Right lobe of liver (tissue), 6 donors: Measurements from ENCODE around the gene FAM228A. TPM values are rescaled to one million over a fixed set of nuclear protein-coding genes. Genes with fewer than 3 reads are reported as not detected.

Experiments used
- ATAC-seq, 4 donors: fragments of 200-7000 bp; cut with Tn5 transposase; one replicate each; pipeline ENCODE4 v1.9.1; 2020; ENCODE audit warnings: mild to moderate bottlenecking in 4 of 4, moderate library complexity in 4 of 4
- DNase-seq, 3 donors: peaks; one replicate each; pipeline ENCODE4 v3.0.0-alpha.2; 2020
- H3K27ac ChIP-seq, 3 donors: fragments of 200-600 bp; one replicate each; pipeline ENCODE4 v1.8.0; 2022
- H3K27me3 ChIP-seq, 2 donors: fragments of 200-600 bp; one replicate each; pipeline ENCODE4 v1.8.0; 2022
- H3K36me3 ChIP-seq, 4 donors: fragments of 200-600 bp; sonication (generic) in 1 of 4; one replicate each; pipeline versions ENCODE4 v1.5.1 to v1.8.0; 2017 to 2022; ENCODE audit warnings: control low read depth in 1 of 4
- H3K4me1 ChIP-seq, 4 donors: fragments of 200-600 bp; sonication (generic) in 1 of 4; one replicate each; pipeline versions ENCODE4 v1.5.1 to v1.8.0; 2017 to 2022; ENCODE audit warnings: control low read depth in 1 of 4
- H3K4me3 ChIP-seq, 3 donors: fragments of 200-600 bp; one replicate each; pipeline ENCODE4 v1.8.0; 2022
- H3K9me3 ChIP-seq, 4 donors: fragments of 200-600 bp; sonication (generic) in 1 of 4; one replicate each; pipeline versions ENCODE4 v1.5.1 to v1.8.0; 2017 to 2022; ENCODE audit warnings: control low read depth in 1 of 4
- CTCF ChIP-seq, 4 donors: fragments of 200-600 bp in 3 of 4; fragments of 450-650 bp in 1 of 4; IDR thresholded peaks; one replicate each; pipeline versions ENCODE4 v1.5.1 to v1.8.0; 2016 to 2022; ENCODE audit warnings: antibody characterized with exemption in 4 of 4, mild to moderate bottlenecking in 2 of 4
- POLR2A ChIP-seq: fragments of 450-650 bp; IDR thresholded peaks from one replicate; pipeline ENCODE4 v1.6.1; 2017; ENCODE audit warnings: antibody characterized with exemption, mild to moderate bottlenecking
- WGBS: methylation state at CpG from one replicate; pipeline ENCODE4 v1.1.6; 2018; ENCODE audit warnings: low coverage, low lambda C conversion rate; ENCODE audit not compliant: insufficient coverage; ENCODE audit errors: missing lambda C conversion rate; 5-methylcytosine and 5-hydroxymethylcytosine counted together
- intact Hi-C, 2 donors: fragments of 100-400 bp; cut with DNase I; formaldehyde crosslinking; loops; one replicate each; pipeline versions ENCODE4 v1.11.2 to v1.14.1; 2022
- total RNA-seq, 6 experiments: library from RNA; depleted of rRNA in 2 of 6; stranded (reverse); fragments of >200 nt in 2 of 6; fragmentation: NEBNext Ultra II Directional in 3 of 6; extraction: Animal tissue kit (Norgen Biotek cat#: 25700) in 3 of 6; gene quantifications; one replicate each; pipeline versions ENCODE4 v1.1.0 to v1.2.4, GENCODE V29; 2016 to 2023
- donor health status: DM: no; HTN: yes; CAD: no.
- donor health status: DM: no; HTN: no; CAD: no.
- donor health status: DM: no; HTN: no; CAD: no.
- donor health status: DM: no; HTN: yes; CAD: no.
- donor health status: DM: no; HTN: yes; CAD: no.

Gene FAM228A
- total RNA-seq, 6 experiments from 2014 or later, result 0.12 to 0.22 (median 0.18) TPM; not detected in 3

GRCh38 chr2:24239553-24239952, 64.7 kb downstream of the FAM228A start:
- TF ChIP-seq CTCF (IDR thresholded peaks at IDR 0.05) (no peak), POLR2A (no peak)
- H3K27me3 ChIP-seq, result no peaks in the 10 kb centered on the region
- ATAC-seq (no peak), DNase-seq (no peak)
- 90% methylated on average over 1 of the region's 1 CpG for WGBS
- intact Hi-C loops, result no loop called here
- H3K36me3 ChIP-seq, result peaks cover 0 to 8% (median 1%) of the 10 kb centered on the region in 4 donors
- H3K9me3 ChIP-seq, result no peaks in the 10 kb centered on the region
- H3K27ac ChIP-seq, result no peak overlapping the region
- H3K4me3 ChIP-seq, result no peak overlapping the region
- no peaks in the 10 kb centered on the region for H3K4me1 ChIP-seq

Other genes with a start within 250 kb of the FAM228A start
- 10 to 100 TPM in 1 of 6 experiments, 1 to 10 TPM in 5; 7.5 to 12.1 (median 8.8) TPM for gene ATAD2B, start 247.9 kb upstream of the FAM228A start, total RNA-seq
- 1 to 10 TPM; 4.6 to 7.9 (median 6.2) TPM for gene UBXN2A, start 234.6 kb upstream of the FAM228A start, total RNA-seq
- gene MFSD2B, start 165.0 kb upstream of the FAM228A start, total RNA-seq, result under 1 TPM in 3 of 6 experiments, not detected in 3; 0.07 to 0.62 (median 0.22) TPM
- gene WDCP, start 127.7 kb upstream of the FAM228A start, total RNA-seq, result 1 to 10 TPM; 4.3 to 8.7 (median 5.5) TPM
- 10 to 100 TPM in 1 of 6 experiments, 1 to 10 TPM in 5; 2.4 to 11.0 (median 3.2) TPM for gene FKBP1B, start 125.3 kb upstream of the FAM228A start, total RNA-seq
- 10 to 100 TPM; 32.7 to 70.8 (median 40.3) TPM for gene SF3B6, start 98.7 kb upstream of the FAM228A start, total RNA-seq
- 10 to 100 TPM in 3 of 6 experiments, 1 to 10 TPM in 3; 5.2 to 20.4 (median 9.6) TPM for gene TP53I3, start 90.2 kb upstream of the FAM228A start, total RNA-seq
- under 1 TPM in 4 of 6 experiments, not detected in 2; 0.22 to 0.66 (median 0.30) TPM for gene PFN4, start 51.7 kb upstream of the FAM228A start, total RNA-seq
- gene FAM228B, start 51.6 kb upstream of the FAM228A start, total RNA-seq, result 1 to 10 TPM; 2.8 to 4.6 (median 3.7) TPM
- 10 to 100 TPM; 22.6 to 34.1 (median 28.9) TPM for gene ITSN2, start 185.5 kb downstream of the FAM228A start, total RNA-seq